DLD1 (cell line): ENCODE measurements around the gene ADGB.
"Not testable (repeated sequence)": the region's sequence is repeated elsewhere in the genome, so short reads cannot be mapped to it uniquely, and the experiment has no call there.

Source experiments
- in situ Hi-C: cut with HindIII; loops from 2 replicates; pipeline ENCODE4 v1.10.0; 2017; ENCODE audit warnings: low sequenced_read_pairs

Gene ADGB

GRCh38 chr6:146814148-146814750, 215.5 kb downstream of the ADGB start:
- in situ Hi-C loops, result no loop called here

DNA sequence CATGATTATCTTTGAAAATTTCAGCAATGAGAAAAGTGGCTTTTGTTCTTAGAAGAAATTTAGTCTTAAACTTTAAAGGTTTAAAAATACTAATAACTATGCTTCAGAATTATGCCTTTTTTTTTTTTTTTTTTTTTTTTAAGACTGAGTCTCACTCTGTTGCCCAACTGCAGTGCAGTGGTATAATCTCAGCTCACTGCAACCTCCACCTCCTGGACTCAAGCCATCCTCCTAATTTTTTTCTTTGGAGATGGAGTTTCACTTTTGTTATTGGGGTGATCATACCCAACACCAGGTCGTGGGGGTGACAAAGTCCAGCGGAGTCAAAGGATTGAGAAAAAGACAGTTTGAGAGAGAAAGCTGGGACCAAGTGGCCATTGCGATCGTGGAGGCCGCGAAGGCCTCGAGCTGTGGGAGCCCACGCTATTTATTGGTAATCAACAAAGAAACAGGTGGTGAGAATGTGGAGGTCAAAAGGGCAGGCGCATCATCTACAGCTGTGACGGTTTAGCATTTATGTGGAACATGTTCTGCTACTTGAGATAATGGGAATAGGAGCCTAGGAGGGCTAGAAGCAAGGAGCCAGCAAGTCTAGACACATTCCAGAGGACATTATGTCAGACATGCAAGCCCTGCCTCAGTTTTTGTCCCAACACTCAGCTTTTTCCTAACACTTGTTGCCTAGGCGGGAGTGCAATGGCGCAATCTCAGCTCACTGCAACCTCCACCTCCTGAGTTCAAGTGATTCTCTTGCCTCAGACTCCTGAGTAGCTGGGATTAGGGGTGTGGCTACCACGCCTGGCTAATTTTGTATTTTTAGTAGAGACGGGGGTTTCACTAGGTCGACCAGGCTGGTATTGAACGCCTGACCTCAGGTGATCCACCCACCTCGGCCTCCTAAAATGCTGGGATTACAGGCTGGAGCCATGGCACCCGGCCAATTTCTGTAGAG, 217.0 kb downstream of the ADGB start:
- in situ Hi-C loops, result not testable (repeated sequence)

DNA sequence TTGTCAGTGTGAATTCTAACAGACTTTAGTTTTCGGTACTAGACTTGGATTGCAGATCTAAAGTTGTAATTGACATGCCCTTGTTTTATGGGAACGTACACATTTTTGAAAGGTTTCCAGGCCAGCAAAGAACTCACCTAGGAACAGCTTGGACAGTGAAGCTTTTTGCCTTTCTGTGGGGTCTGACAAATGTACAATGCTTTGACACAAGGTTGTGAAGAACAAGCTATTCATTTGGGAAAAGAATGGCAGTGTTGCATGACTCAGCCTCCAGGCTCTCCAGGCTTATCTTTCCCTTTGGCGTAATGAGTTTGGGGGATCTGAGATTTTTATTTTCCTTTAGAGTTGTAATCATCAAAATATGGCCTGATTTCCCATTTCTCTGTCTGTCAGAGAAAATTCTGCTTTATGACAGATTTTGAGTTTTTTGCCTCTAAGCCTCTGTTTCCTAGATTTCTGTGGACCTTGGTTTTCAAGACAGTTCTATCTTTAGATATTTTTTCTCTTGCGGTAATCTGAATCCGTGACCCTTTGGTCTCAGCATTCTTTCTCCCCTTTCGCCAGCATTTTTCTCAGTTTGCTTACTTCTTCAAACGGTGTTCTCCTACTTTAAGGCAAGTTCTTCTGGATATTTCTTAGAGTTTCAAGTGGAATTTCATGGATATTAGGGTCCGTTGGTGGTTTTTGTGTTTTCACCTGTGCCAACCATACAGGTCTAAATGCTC, 221.0 kb downstream of the ADGB start:
- in situ Hi-C loops, result no loop called here

DNA sequence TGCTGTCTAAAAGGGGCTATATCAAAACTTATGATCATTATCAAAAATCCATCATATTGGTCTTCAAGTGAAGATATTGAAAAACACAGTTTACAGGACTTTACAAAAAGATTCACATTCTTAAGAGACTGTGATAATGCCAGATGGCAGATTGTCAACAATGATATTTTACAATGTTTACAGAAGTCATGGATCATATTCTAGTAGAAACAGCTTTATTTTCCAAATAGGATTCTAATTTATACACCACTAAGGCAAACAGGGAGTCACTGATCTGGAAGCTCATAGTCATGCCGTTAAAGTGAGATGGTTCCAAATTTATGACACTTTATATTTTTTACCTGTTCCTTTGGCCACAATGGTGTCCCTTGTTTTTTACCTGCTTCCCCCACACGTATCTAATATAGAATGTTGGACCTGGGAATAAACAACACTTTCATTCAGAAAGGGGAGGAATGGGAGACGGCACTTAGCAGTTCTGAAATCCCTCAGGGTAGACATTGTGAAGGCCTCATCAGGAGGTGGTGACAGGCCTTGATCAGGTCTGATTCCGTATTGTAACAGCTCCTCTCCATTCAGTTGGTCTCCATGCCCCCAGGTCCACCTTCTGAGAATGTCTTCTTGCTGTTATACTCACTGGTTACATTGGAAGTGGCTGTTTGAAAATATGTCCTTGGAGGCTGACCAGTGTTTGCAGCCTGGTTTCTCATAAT, 228.6 kb downstream of the ADGB start:
- in situ Hi-C loops, result no loop called here

DNA sequence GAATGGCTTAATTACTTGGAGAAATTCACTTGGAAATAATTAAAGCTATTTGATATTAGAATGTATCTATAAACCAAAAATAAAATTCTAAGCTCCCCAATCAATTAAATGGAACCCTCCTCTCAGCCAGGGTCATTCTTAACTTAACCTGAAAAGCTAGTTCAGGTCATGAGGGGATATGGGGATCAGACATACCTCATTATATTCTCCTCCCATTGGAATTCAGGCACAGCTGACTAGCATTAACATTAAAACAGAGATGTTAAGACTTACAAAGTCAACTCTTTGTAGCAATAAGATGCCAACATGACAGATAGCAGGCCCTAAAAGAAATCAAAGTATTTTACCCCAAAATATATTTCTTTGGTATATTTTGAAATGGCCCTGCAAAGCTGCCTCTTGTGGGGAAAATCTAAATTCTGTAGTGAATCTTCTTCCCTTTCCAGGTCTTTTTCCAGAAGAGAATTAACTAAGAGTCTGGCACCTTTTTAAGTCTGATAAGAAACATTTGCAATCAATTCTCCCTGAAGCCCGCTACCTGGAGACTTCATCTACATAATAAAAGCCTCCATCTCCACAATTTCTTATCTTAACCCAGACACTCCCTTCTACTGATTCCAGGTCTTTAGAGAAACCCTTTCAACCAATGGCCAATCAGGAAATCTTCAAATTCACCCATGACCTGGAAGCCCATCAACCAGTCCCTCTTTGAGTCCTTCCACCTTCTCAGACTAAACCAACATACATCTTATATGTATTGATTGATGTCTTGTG, 231.2 kb downstream of the ADGB start:
- in situ Hi-C loops, result no loop called here

GRCh38 chr6:146833157-146833556, 234.4 kb downstream of the ADGB start:
- in situ Hi-C loops, result no loop called here

- in situ Hi-C loops, result no loop called here
Measured at GRCh38 chr6:146840216-146840615, 241.4 kb downstream of the ADGB start.

- in situ Hi-C loops, result no loop called here
Measured at GRCh38 chr6:146840641-146841040, 241.9 kb downstream of the ADGB start.

GRCh38 chr6:146847426-146847825, 248.7 kb downstream of the ADGB start:
- in situ Hi-C loops, result no loop called here

GRCh38 chr6:146850238-146850896, 251.6 kb downstream of the ADGB start:
- in situ Hi-C loops, result no loop called here

GRCh38 chr6:146850981-146851380, 252.2 kb downstream of the ADGB start:
- in situ Hi-C loops, result no loop called here

- in situ Hi-C loops, result no loop called here
Measured at GRCh38 chr6:146851837-146852236, 253.1 kb downstream of the ADGB start.

GRCh38 chr6:146854521-146855255, 255.9 kb downstream of the ADGB start:
- in situ Hi-C loops, result not testable (repeated sequence)

DNA sequence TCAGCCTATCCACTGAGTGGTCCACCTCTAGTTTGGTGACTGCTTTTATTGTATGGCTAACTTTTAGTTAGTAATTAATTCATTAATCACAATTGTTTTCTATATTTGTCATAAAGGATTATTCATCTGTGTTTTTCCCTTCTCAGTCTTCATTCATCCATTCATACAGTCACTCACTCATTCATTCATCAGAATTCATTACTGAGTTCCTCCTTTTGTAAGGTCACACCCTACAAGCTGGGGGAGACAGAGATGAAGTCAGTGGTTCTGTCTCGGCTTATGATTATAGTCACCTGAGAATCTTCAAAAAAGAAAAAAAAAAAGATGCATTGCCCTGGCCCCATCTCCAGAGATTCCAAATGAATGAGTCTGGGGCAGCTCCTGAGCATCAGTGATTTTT, 257.1 kb downstream of the ADGB start:
- in situ Hi-C loops, result no loop called here

DNA sequence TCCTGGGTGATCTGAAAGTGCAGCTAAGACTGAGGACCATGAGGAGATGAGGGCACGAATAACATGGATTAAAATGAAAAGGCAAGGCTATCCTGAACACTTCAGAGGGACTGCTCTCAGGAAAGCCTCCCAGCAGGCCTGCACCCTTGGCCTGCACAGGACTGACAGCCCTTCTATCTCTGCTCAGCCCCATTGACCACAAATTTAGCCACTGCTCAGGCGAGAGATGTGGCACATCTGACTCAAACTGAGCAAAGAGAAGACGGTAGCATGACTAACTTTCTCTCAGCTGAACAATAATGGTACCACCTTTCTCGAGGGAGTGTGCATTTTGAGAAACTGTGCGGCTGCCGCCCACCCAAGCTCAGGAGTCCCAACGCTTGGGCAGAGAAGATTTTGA, 257.5 kb downstream of the ADGB start:
- in situ Hi-C loops, result no loop called here

- in situ Hi-C loops, result no loop called here
Measured at GRCh38 chr6:146857180-146857979, 258.6 kb downstream of the ADGB start.

DNA sequence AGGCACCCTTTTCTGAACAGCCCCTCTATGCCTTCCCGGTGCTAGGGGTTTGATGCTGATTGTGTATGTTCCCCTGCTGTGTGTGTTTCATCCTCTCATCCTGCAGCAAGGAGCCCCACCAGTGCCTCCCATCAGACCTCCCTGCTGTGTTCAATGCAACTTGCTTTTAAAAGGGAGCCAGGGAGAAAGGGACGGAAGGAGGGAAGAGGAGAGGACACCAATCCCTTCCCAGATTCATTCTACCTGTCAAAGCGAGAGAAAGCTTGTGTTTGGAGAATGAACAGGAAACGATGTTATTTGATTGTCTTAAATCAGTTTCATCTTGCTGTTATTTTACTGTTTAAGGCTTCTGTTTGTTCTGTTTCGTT, 259.2 kb downstream of the ADGB start:
- in situ Hi-C loops, result no loop called here

DNA sequence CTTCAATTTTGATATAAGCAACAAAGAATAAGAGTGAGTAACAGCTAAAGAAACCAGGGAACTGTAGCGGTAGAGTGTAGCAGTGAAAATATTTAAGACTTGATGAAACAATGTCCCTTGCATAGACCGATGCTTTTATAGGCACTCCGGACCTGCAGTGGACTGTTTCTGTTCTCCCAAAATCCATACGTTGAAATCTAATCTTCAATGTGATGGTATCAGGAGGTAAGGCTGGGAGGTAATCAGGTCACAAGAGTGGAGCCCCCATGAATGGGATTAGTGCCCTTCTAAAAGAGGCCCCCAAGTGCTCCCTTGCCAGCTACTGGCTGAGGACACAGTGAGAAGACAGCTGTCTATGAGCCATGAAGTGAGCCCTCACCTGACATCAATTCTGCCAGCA, 260.4 kb downstream of the ADGB start:
- in situ Hi-C loops, result no loop called here
